ENCODE measurements around the gene THRB. TPM values are rescaled to one million over a fixed set of nuclear protein-coding genes. Genes with fewer than 3 reads are reported as not detected.

THRB gene
- polyA plus RNA-seq, 2 of the 4 experiments (the other 2 are of a cell fraction), result 2.0 to 2.3 TPM

GRCh38 chr3:24258727-24259600 lies 235.7 kb downstream of the THRB start:
- POLR2A ChIA-PET, result interaction anchor here (0.6 kb wide), 1 partner anchor 342 kb away, joined by 3 read pairs; the partner anchor contains the start of genes NKIRAS1 and RPL15
- Histone ChIP-seq H3K27ac (no peak overlapping the region), H3K4me2 (no peak overlapping the region), H3K4me1 (no peaks in the 10 kb centered on the region), H3K9me3 (no peaks in the 10 kb centered on the region), H3K4me3 (no peak overlapping the region)
- WGBS (ENCODE audit: missing lambda C conversion rate), result 71% methylated on average over 12 of the region's 12 CpGs
- FAIRE-seq (no peak), ATAC-seq (no peak), DNase-seq (ENCODE audit: low read depth in 1 of 2, low spot score in 1 of 2) (no peak)
- CTCF ChIA-PET, result interaction anchor here (1.0 to 1.4 kb wide), 4 partner anchors 14 to 237 kb away, joined by 3 to 5 read pairs (median 4); no protein-coding TSS in a partner anchor
- TF ChIP-seq ZC3H11A (IDR thresholded peaks at IDR 0.05) (no peak), ESRRA (IDR thresholded peaks at IDR 0.05; ENCODE audit: borderline replicate concordance, low read length) (no peak), ZNF302 (CRISPR knock-in tag; IDR thresholded peaks at IDR 0.05) (no peak), JUN (IDR thresholded peaks at IDR 0.05) (no peak), NPAS2 (CRISPR knock-in tag; IDR thresholded peaks at IDR 0.05; ENCODE audit: borderline replicate concordance) (no peak), NFE2L2 (conservative IDR thresholded peaks at IDR 0.05; ENCODE audit: low read length) (no peak), RARB (CRISPR knock-in tag; IDR thresholded peaks at IDR 0.05) (no peak), USF2 (IDR thresholded peaks at IDR 0.05) (no peak), ZSCAN20 (CRISPR knock-in tag; IDR thresholded peaks at IDR 0.05) (no peak), PHF8 (IDR thresholded peaks at IDR 0.05; ENCODE audit: borderline replicate concordance, low read depth) (no peak), CHD2 (IDR thresholded peaks at IDR 0.05; ENCODE audit: low read length, partially characterized antibody) (no peak)
- TF ChIP-seq, protein P1, sequence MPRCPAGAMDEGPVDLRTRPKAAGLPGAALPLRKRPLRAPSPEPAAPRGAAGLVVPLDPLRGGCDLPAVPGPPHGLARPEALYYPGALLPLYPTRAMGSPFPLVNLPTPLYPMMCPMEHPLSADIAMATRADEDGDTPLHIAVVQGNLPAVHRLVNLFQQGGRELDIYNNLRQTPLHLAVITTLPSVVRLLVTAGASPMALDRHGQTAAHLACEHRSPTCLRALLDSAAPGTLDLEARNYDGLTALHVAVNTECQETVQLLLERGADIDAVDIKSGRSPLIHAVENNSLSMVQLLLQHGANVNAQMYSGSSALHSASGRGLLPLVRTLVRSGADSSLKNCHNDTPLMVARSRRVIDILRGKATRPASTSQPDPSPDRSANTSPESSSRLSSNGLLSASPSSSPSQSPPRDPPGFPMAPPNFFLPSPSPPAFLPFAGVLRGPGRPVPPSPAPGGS (IDR thresholded peaks at IDR 0.05), result no peak
- TF ChIP-seq, protein P2, sequence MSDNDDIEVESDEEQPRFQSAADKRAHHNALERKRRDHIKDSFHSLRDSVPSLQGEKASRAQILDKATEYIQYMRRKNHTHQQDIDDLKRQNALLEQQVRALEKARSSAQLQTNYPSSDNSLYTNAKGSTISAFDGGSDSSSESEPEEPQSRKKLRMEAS (IDR thresholded peaks at IDR 0.05), result no peak

DNA sequence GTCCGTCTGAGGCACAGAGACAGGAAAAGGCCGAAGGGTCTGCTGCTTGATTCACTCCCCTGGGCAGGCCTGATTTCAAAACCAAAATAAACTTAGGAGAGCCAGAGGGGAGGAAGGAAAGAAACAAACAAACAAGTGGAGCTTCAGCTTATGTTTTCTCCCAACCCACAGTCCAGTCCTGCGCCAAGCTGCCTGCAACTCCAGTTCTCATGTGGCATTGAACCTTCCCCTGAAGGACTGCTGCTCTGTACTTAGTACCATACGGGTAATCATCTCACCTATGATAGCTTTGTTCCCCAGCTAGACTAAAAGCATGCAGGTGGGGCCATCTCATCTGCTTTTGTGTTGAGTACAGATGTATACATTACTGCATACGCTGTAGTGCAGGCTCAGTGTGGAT lies 236.4 kb downstream of the THRB start:
- TF ChIP-seq MYC (IDR thresholded peaks at IDR 0.05; ENCODE audit: borderline replicate concordance, low read length), result no peak
- no peak for TF ChIP-seq EP300 (IDR thresholded peaks at IDR 0.05)
- TF ChIP-seq TFCP2L1 (CRISPR knock-in tag; IDR thresholded peaks at IDR 0.05), result no peak
- no peak for TF ChIP-seq MAFK (IDR thresholded peaks at IDR 0.05; ENCODE audit: partially characterized antibody)
- TF ChIP-seq HDAC2 (IDR thresholded peaks at IDR 0.05), result no peak
- no peak for TF ChIP-seq CBX2 (IDR thresholded peaks at IDR 0.05; ENCODE audit: borderline replicate concordance, low read depth)
- TF ChIP-seq CHD2 (IDR thresholded peaks at IDR 0.05; ENCODE audit: low read length, partially characterized antibody), result no peak
- TF ChIP-seq EHF (CRISPR knock-in tag; IDR thresholded peaks at IDR 0.05), result no peak
- TF ChIP-seq, protein P1 (IDR thresholded peaks at IDR 0.05), result no peak
- no peak for TF ChIP-seq CBX8 (IDR thresholded peaks at IDR 0.05)
- TF ChIP-seq PBX3 (IDR thresholded peaks at IDR 0.05), result no peak
- no peaks in the 10 kb centered on the region for H3K4me1 ChIP-seq
- ATAC-seq (no peak), FAIRE-seq (no peak), DNase-seq (ENCODE audit: low read depth in 1 of 2, low spot score in 1 of 2) (no peak)
- POLR2A ChIA-PET, result no interaction called here
- H3K9me3 ChIP-seq, result no peaks in the 10 kb centered on the region
- WGBS (ENCODE audit: missing lambda C conversion rate), result 92% methylated on average over 5 of the region's 5 CpGs
- H3K27ac ChIP-seq, result no peak overlapping the region
- no peak overlapping the region for H3K4me2 ChIP-seq
- no peak overlapping the region for H3K4me3 ChIP-seq
- CTCF ChIA-PET, result interaction anchor here (1.0 kb wide), 1 partner anchor 238 kb away, joined by 3 read pairs; no protein-coding TSS in a partner anchor
